Tibial nerve (tissue), 4 donors: ENCODE data around the gene GNAT2. TPM values are rescaled to one million over a fixed set of nuclear protein-coding genes. Genes with fewer than 3 reads are reported as not detected.
A peak's percentile ranks its signal among the peaks of the same experiment; 100 is the strongest.

Experiments used
- DNase-seq, 2 donors: peaks; one replicate each; pipeline ENCODE4 v3.0.0-alpha.2; 2019; ENCODE audit warnings: low spot score in 2 of 2
- H3K27ac ChIP-seq, 4 donors: fragments of 200-600 bp; sonication (generic) in 3 of 4; one replicate each; pipeline ENCODE4 v1.5.1; 2017 to 2019; ENCODE audit warnings: mild to moderate bottlenecking in 1 of 4
- H3K27me3 ChIP-seq, 2 donors: fragments of 200-600 bp; sonication (generic) in 1 of 2; one replicate each; pipeline versions ENCODE4 v1.5.1 to v1.6.0; 2017 to 2019
- H3K36me3 ChIP-seq, 3 donors: fragments of 200-600 bp; sonication (generic); one replicate each; pipeline ENCODE4 v1.5.1; 2018 to 2019
- H3K4me1 ChIP-seq, 4 donors: fragments of 200-600 bp; sonication (generic) in 3 of 4; one replicate each; pipeline ENCODE4 v1.5.1; 2017 to 2019
- H3K4me3 ChIP-seq, 4 donors: fragments of 200-600 bp; sonication (generic) in 3 of 4; one replicate each; pipeline ENCODE4 v1.5.1; 2017 to 2019; ENCODE audit warnings: mild to moderate bottlenecking in 1 of 4, moderate library complexity in 1 of 4
- H3K9me3 ChIP-seq, 4 donors: fragments of 200-600 bp; sonication (generic) in 3 of 4; one replicate each; pipeline ENCODE4 v1.5.1; 2017 to 2019
- CTCF ChIP-seq, 5 experiments: fragments of 200-600 bp in 3 of 5; fragments of 450-650 bp in 2 of 5; sonication (generic) in 3 of 5; IDR thresholded peaks; one replicate each; pipeline ENCODE4 v1.5.1; 2016 to 2019; ENCODE audit warnings: antibody characterized with exemption in 5 of 5, mild to moderate bottlenecking in 3 of 5, moderate library complexity in 2 of 5
- EP300 ChIP-seq, 2 donors: sonication (generic); formaldehyde crosslinking; IDR thresholded peaks; one replicate each; pipeline ENCODE4 v1.6.1; 2017; ENCODE audit warnings: antibody characterized with exemption in 2 of 2, mild to moderate bottlenecking in 1 of 2
- POLR2A ChIP-seq, 2 donors: fragments of 450-650 bp; IDR thresholded peaks; one replicate each; pipeline ENCODE4 v1.6.1; 2017; ENCODE audit warnings: antibody characterized with exemption in 2 of 2, mild to moderate bottlenecking in 2 of 2, moderate library complexity in 2 of 2
- WGBS, 2 donors: methylation state at CpG; one replicate each; pipeline ENCODE4 v1.1.5; 2018; 5-methylcytosine and 5-hydroxymethylcytosine counted together
- small RNA-seq: library from RNA; depleted of rRNA; stranded (forward); fragments of <200 nt; gene quantifications from one replicate; pipeline ENCODE3, GENCODE V24; 2016
- total RNA-seq, 4 donors: library from RNA; depleted of rRNA; stranded (reverse); fragments of >200 nt; gene quantifications; one replicate each; pipeline ENCODE4 v1.1.0, GENCODE V29; 2016

GNAT2 gene
- total RNA-seq, 4 donors from 2014 or later = not detected

GRCh38 chr1:109565241-109565640 lies 54.2 kb downstream of the GNAT2 start:
- peaks cover 3 to 85% (median 17%) of the 10 kb centered on the region in 4 donors for H3K4me1 ChIP-seq

GRCh38 chr1:109564194-109564878 lies 55.1 kb downstream of the GNAT2 start:
- TF ChIP-seq EP300 (IDR thresholded peaks at IDR 0.05) (no peak), CTCF (IDR thresholded peaks at IDR 0.05) (no peak)
- WGBS, 2 donors = 82 to 85% methylated on average over 7 of the region's 7 CpGs
- no peak overlapping the region for H3K27ac ChIP-seq
- no peak for DNase-seq
- H3K9me3 ChIP-seq = no peaks in the 10 kb centered on the region
- H3K4me1 ChIP-seq = peaks cover 3 to 89% (median 17%) of the 10 kb centered on the region in 4 donors
- H3K4me3 ChIP-seq = no peak overlapping the region
- H3K27me3 ChIP-seq = no peaks in the 10 kb centered on the region
- no peaks in the 10 kb centered on the region for H3K36me3 ChIP-seq

More at GRCh38 chr1:109565241-109565640, 54.2 kb downstream of the GNAT2 start:
- Histone ChIP-seq H3K27me3 (no peaks in the 10 kb centered on the region), H3K27ac (no peak overlapping the region), H3K36me3 (no peaks in the 10 kb centered on the region), H3K4me3 (no peak overlapping the region), H3K9me3 (no peaks in the 10 kb centered on the region)
- 87 to 94% methylated on average over 3 of the region's 3 CpGs for WGBS, 2 donors
- no peak for DNase-seq
- TF ChIP-seq CTCF (IDR thresholded peaks at IDR 0.05) (no peak), POLR2A (IDR thresholded peaks at IDR 0.05) (no peak), EP300 (IDR thresholded peaks at IDR 0.05) (no peak)

- H3K36me3 ChIP-seq = no peaks in the 10 kb centered on the region
- TF ChIP-seq EP300 (IDR thresholded peaks at IDR 0.05) = no peak
- TF ChIP-seq CTCF (IDR thresholded peaks at IDR 0.05) = no peak
- no peak for TF ChIP-seq POLR2A (IDR thresholded peaks at IDR 0.05)
- DNase-seq = no peak
- no peaks in the 10 kb centered on the region for H3K9me3 ChIP-seq
- H3K27me3 ChIP-seq = no peaks in the 10 kb centered on the region
- peaks cover 0 to 73% (median 9%) of the 10 kb centered on the region in 4 donors for H3K4me1 ChIP-seq
- no peak overlapping the region for H3K27ac ChIP-seq
- H3K4me3 ChIP-seq = no peak overlapping the region
These were observed 59.4 kb downstream of the GNAT2 start for GRCh38 chr1:109559995-109560394.

GRCh38 chr1:109557520-109557919 lies 61.9 kb downstream of the GNAT2 start:
- Histone ChIP-seq H3K4me1 (peaks cover 0 to 71% (median 5%) of the 10 kb centered on the region in 4 donors), H3K9me3 (no peaks in the 10 kb centered on the region), H3K27ac (no peak overlapping the region), H3K27me3 (no peaks in the 10 kb centered on the region), H3K4me3 (no peak overlapping the region), H3K36me3 (no peaks in the 10 kb centered on the region)
- TF ChIP-seq POLR2A (IDR thresholded peaks at IDR 0.05) (no peak), EP300 (IDR thresholded peaks at IDR 0.05) (no peak), CTCF (IDR thresholded peaks at IDR 0.05) (no peak)
- 91 to 97% methylated on average over 5 of the region's 5 CpGs for WGBS, 2 donors
- no peak for DNase-seq

- TF ChIP-seq POLR2A (IDR thresholded peaks at IDR 0.05) (no peak), EP300 (IDR thresholded peaks at IDR 0.05) (no peak), CTCF (IDR thresholded peaks at IDR 0.05) (no peak)
- peaks cover 0 to 72% (median 3%) of the 10 kb centered on the region in 4 donors for H3K4me1 ChIP-seq
- DNase-seq = no peak
- 96 to 99% methylated on average over 2 of the region's 2 CpGs for WGBS, 2 donors
- H3K9me3 ChIP-seq = no peaks in the 10 kb centered on the region
- H3K36me3 ChIP-seq = no peaks in the 10 kb centered on the region
- peak overlapping the region in 1 of 4 donors; percentile 2 for H3K27ac ChIP-seq
- no peaks in the 10 kb centered on the region for H3K27me3 ChIP-seq
- H3K4me3 ChIP-seq = no peak overlapping the region
These were observed 62.9 kb downstream of the GNAT2 start for GRCh38 chr1:109556563-109556962.

Small RNAs within 50 kb of the gene (small RNA-seq; reads per million reads assigned to genes)
- gene RNU6V = not detected

Other genes starting within 250 kb of the GNAT2 start
- gene SORT1, start 221.7 kb downstream of the GNAT2 start, total RNA-seq = 100 to 1,000 TPM; 145 to 199 (median 189) TPM
- gene PSMA5, start 193.2 kb downstream of the GNAT2 start, total RNA-seq = 10 to 100 TPM; 20.5 to 28.8 (median 24.9) TPM
- gene SYPL2, start 153.1 kb downstream of the GNAT2 start, total RNA-seq = 1 to 10 TPM; 1.5 to 3.5 (median 2.4) TPM
- gene ATXN7L2, start 135.7 kb downstream of the GNAT2 start, total RNA-seq = 1 to 10 TPM; 6.5 to 6.8 (median 6.5) TPM
- 1 to 10 TPM; 4.4 to 8.4 (median 5.6) TPM for gene CYB561D1, start 125.5 kb downstream of the GNAT2 start, total RNA-seq
- gene AMIGO1, start 109.9 kb downstream of the GNAT2 start, total RNA-seq = 10 to 100 TPM in 1 of 4 donors, 1 to 10 TPM in 3; 8.1 to 10.3 (median 8.4) TPM
- under 1 TPM in 2 of 4 donors, not detected in 2; 0.59 to 0.60 TPM for gene GPR61, start 79.7 kb downstream of the GNAT2 start, total RNA-seq
- 1 to 10 TPM; 4.0 to 6.3 (median 5.1) TPM for gene GNAI3, start 71.0 kb downstream of the GNAT2 start, total RNA-seq
- 100 to 1,000 TPM in 2 of 4 donors, 10 to 100 TPM in 2; 70.6 to 113 (median 94.7) TPM for gene AMPD2, start 221 bp upstream of the GNAT2 start, total RNA-seq
- gene GSTM4, start 36.5 kb upstream of the GNAT2 start, total RNA-seq = 10 to 100 TPM; 16.3 to 47.0 (median 35.2) TPM
- 100 to 1,000 TPM in 2 of 4 donors, 10 to 100 TPM in 2; 87.1 to 120 (median 103) TPM for gene GSTM2, start 48.4 kb upstream of the GNAT2 start, total RNA-seq
- 10 to 100 TPM in 1 of 4 donors, not detected in 3; 14.1 TPM for gene GSTM1, start 68.2 kb upstream of the GNAT2 start, total RNA-seq
- 1 to 10 TPM; 1.1 to 9.2 (median 2.8) TPM for gene GSTM5, start 92.6 kb upstream of the GNAT2 start, total RNA-seq
- 100 to 1,000 TPM in 1 of 4 donors, 10 to 100 TPM in 3; 37.2 to 134 (median 79.7) TPM for gene GSTM3, start 121.4 kb upstream of the GNAT2 start, total RNA-seq
- gene EPS8L3, start 144.3 kb upstream of the GNAT2 start, total RNA-seq = not detected